ENCODE measurements around the gene AKAP6. TPM values are rescaled to one million over a fixed set of nuclear protein-coding genes. Genes with fewer than 3 reads are reported as not detected.

The AKAP6 gene
- total RNA-seq, 2 donors from 2014 or later, result 3.6 to 9.9 TPM

GRCh38 chr14:32510815-32511214 is 181.7 kb downstream of the AKAP6 start:
- Histone ChIP-seq H3K4me3 (no peak overlapping the region), H3K36me3 (no peaks in the 10 kb centered on the region), H3K9me3 (no peaks in the 10 kb centered on the region), H3K27ac (no peak overlapping the region), H3K4me1 (replicated peaks) (no peaks in the 10 kb centered on the region), H3K27me3 (replicated peaks; ENCODE audit: insufficient read depth) (no peaks in the 10 kb centered on the region)
- intact Hi-C loops (cut with DNase I), result loop anchor here (5.0 kb wide), 2 partner anchors 39 to 254 kb away; no protein-coding TSS in a partner anchor
- no peak for TF ChIP-seq POLR2AphosphoS5 (IDR thresholded peaks at IDR 0.05)
- no peak for TF ChIP-seq POLR2A (IDR thresholded peaks at IDR 0.05)
- no peak for TF ChIP-seq CTCF (IDR thresholded peaks at IDR 0.05)
- WGBS, result 74% methylated on average over 3 of the region's 3 CpGs
- DNase-seq (ENCODE audit: low spot score), result no peak

GRCh38 chr14:32512348-32512747 is 183.2 kb downstream of the AKAP6 start:
- intact Hi-C loops (cut with DNase I), result loop anchor here (5.0 kb wide), 2 partner anchors 40 to 255 kb away; no protein-coding TSS in a partner anchor
- DNase-seq (ENCODE audit: low spot score), result no peak
- Histone ChIP-seq H3K27ac (no peak overlapping the region), H3K36me3 (no peaks in the 10 kb centered on the region), H3K27me3 (replicated peaks; ENCODE audit: insufficient read depth) (no peaks in the 10 kb centered on the region), H3K4me1 (replicated peaks) (no peaks in the 10 kb centered on the region), H3K4me3 (no peak overlapping the region), H3K9me3 (no peaks in the 10 kb centered on the region)
- no peak for TF ChIP-seq POLR2AphosphoS5 (IDR thresholded peaks at IDR 0.05)
- TF ChIP-seq CTCF (IDR thresholded peaks at IDR 0.05), result no peak
- no peak for TF ChIP-seq POLR2A (IDR thresholded peaks at IDR 0.05)
- 77% methylated on average over 3 of the region's 3 CpGs for WGBS

- Histone ChIP-seq H3K4me1 (replicated peaks) (no peaks in the 10 kb centered on the region), H3K4me3 (no peak overlapping the region), H3K27me3 (replicated peaks; ENCODE audit: insufficient read depth) (no peaks in the 10 kb centered on the region), H3K27ac (no peak overlapping the region), H3K9me3 (no peaks in the 10 kb centered on the region), H3K36me3 (no peaks in the 10 kb centered on the region)
- DNase-seq (ENCODE audit: low spot score), result no peak
- no peak for TF ChIP-seq POLR2A (IDR thresholded peaks at IDR 0.05)
- TF ChIP-seq POLR2AphosphoS5 (IDR thresholded peaks at IDR 0.05), result no peak
- TF ChIP-seq CTCF (IDR thresholded peaks at IDR 0.05), result no peak
- intact Hi-C loops (cut with DNase I), result loop anchor here (5.0 kb wide), 2 partner anchors 41 to 256 kb away; no protein-coding TSS in a partner anchor
These were observed 183.7 kb downstream of the AKAP6 start for GRCh38 chr14:32512813-32513212.

GRCh38 chr14:32513571-32514009 is 184.5 kb downstream of the AKAP6 start:
- 52% methylated on average over 1 of the region's 1 CpG for whole genome bisulfite sequencing
- Histone ChIP-seq H3K36me3 (no peaks in the 10 kb centered on the region), H3K27ac (no peak overlapping the region), H3K9me3 (no peaks in the 10 kb centered on the region), H3K4me3 (no peak overlapping the region), H3K4me1 (replicated peaks) (no peaks in the 10 kb centered on the region), H3K27me3 (replicated peaks; ENCODE audit: insufficient read depth) (no peaks in the 10 kb centered on the region)
- intact Hi-C loops (cut with DNase I), result loop anchor here (5.0 kb wide), 2 partner anchors 41 to 256 kb away; no protein-coding TSS in a partner anchor
- TF ChIP-seq CTCF (IDR thresholded peaks at IDR 0.05) (peak in 3 of 4 experiments; percentile 40 to 43 (median 42)), POLR2AphosphoS5 (IDR thresholded peaks at IDR 0.05) (no peak)
- no peak for DNase-seq (ENCODE audit: low spot score)

- no peak for DNase-seq (ENCODE audit: low spot score)
- TF ChIP-seq POLR2AphosphoS5 (IDR thresholded peaks at IDR 0.05), result no peak
- TF ChIP-seq POLR2A (IDR thresholded peaks at IDR 0.05), result no peak
- no peak for TF ChIP-seq CTCF (IDR thresholded peaks at IDR 0.05)
- Histone ChIP-seq H3K27me3 (replicated peaks; ENCODE audit: insufficient read depth) (no peaks in the 10 kb centered on the region), H3K36me3 (no peaks in the 10 kb centered on the region), H3K4me3 (no peak overlapping the region), H3K9me3 (no peaks in the 10 kb centered on the region), H3K27ac (no peak overlapping the region), H3K4me1 (replicated peaks) (no peaks in the 10 kb centered on the region)
- intact Hi-C loops (cut with DNase I), result loop anchor here (5.0 kb wide), 2 partner anchors 42 to 257 kb away; no protein-coding TSS in a partner anchor
- 41% methylated on average over 1 of the region's 1 CpG for WGBS
These were observed 185.1 kb downstream of the AKAP6 start for GRCh38 chr14:32514236-32514635.
